EL (cell line): Measurements from ENCODE around the gene DGKK.
A peak's percentile ranks its signal among the peaks of the same experiment; 100 is the strongest.

Experiments used
- DNase-seq: peaks from one replicate; pipeline ENCODE4 v3.0.0-alpha.2; 2016

DGKK gene

GRCh38 chrX:50470103-50471031, at the start of gene DGKK:
TSS of gene DGKK (minus strand) at chrX:50470825. CDS start at chrX:50470678, 147 bp downstream.
- no peak for DNase-seq

- DNase-seq = no peak
Measured at GRCh38 chrX:50514811-50515210, 44.2 kb upstream of the DGKK start.

GRCh38 chrX:50497114-50497513, 26.5 kb upstream of the DGKK start:
- no peak for DNase-seq

- DNase-seq = no peak
Measured at GRCh38 chrX:50495616-50496015, 25.0 kb upstream of the DGKK start.

GRCh38 chrX:50492720-50493119, 22.1 kb upstream of the DGKK start:
- DNase-seq = no peak

GRCh38 chrX:50484662-50485061, 14.0 kb upstream of the DGKK start:
- no peak for DNase-seq

GRCh38 chrX:50483283-50483682, 12.7 kb upstream of the DGKK start:
- DNase-seq = no peak

- DNase-seq = no peak
Measured at GRCh38 chrX:50475208-50475607, 4.6 kb upstream of the DGKK start.

- no peak for DNase-seq
Measured at GRCh38 chrX:50471390-50471789, 765 bp upstream of the DGKK start.

- DNase-seq = no peak
Measured at GRCh38 chrX:50469206-50469605, 1.4 kb downstream of the DGKK start.

GRCh38 chrX:50459615-50460014, 11.0 kb downstream of the DGKK start:
- DNase-seq = no peak

- no peak for DNase-seq
Measured at GRCh38 chrX:50458483-50458882, 12.1 kb downstream of the DGKK start.

- DNase-seq = no peak
Measured at GRCh38 chrX:50456712-50457484, 13.7 kb downstream of the DGKK start.

GRCh38 chrX:50452782-50453181, 17.8 kb downstream of the DGKK start:
- no peak for DNase-seq

- no peak for DNase-seq
Measured at GRCh38 chrX:50450324-50450723, 20.3 kb downstream of the DGKK start.

- DNase-seq = peak; percentile 1
Measured at GRCh38 chrX:50448565-50448964, 22.1 kb downstream of the DGKK start.

- no peak for DNase-seq
Measured at GRCh38 chrX:50447535-50447934, 23.1 kb downstream of the DGKK start.

- no peak for DNase-seq
Measured at GRCh38 chrX:50442426-50443116, 28.1 kb downstream of the DGKK start.

- no peak for DNase-seq
Measured at GRCh38 chrX:50436797-50437196, 33.8 kb downstream of the DGKK start.

GRCh38 chrX:50432829-50433289, 37.8 kb downstream of the DGKK start:
- no peak for DNase-seq

GRCh38 chrX:50431623-50432022, 39.0 kb downstream of the DGKK start:
- no peak for DNase-seq

- no peak for DNase-seq
Measured at GRCh38 chrX:50430917-50431575, 39.6 kb downstream of the DGKK start.

- DNase-seq = no peak
Measured at GRCh38 chrX:50428174-50428573, 42.5 kb downstream of the DGKK start.
